Measurements from ENCODE around the gene EFCAB11. TPM values are rescaled to one million over a fixed set of nuclear protein-coding genes. Genes with fewer than 3 reads are reported as not detected.

Gene EFCAB11
- total and polyA plus RNA-seq, 2 experiments from 2014 or later, result 7.2 to 10.8 TPM

- H3K9me3 ChIP-seq (ENCODE audit: low read depth), result no peaks in the 10 kb centered on the region
- no peaks in the 10 kb centered on the region for H3K4me1 ChIP-seq (ENCODE audit: insufficient read depth)
- H3K27me3 ChIP-seq, result no peaks in the 10 kb centered on the region
- peak overlapping the region; percentile 60 for H3K4me2 ChIP-seq
- no peak overlapping the region for H3K4me3 ChIP-seq
- H4K20me1 ChIP-seq (ENCODE audit: insufficient read depth, poor library complexity, severe bottlenecking), result no peaks in the 10 kb centered on the region
- TF ChIP-seq CTCF (IDR thresholded peaks at IDR 0.05; ENCODE audit: poor library complexity) (no peak), EZH2phosphoT487 (IDR thresholded peaks at IDR 0.05; ENCODE audit: low read depth, severe bottlenecking, unreplicated experiment) (no peak), EZH2 (IDR thresholded peaks at IDR 0.05; ENCODE audit: borderline replicate concordance) (no peak)
- 83% methylated on average over 7 of the region's 7 CpGs for WGBS (ENCODE audit: low lambda C conversion rate, missing lambda C conversion rate)
- H3K27ac ChIP-seq, result no peak overlapping the region
- DNase-seq (ENCODE audit: low spot score), result no peak
- H3K79me2 ChIP-seq, result no peaks in the 10 kb centered on the region
- H3K9me2 ChIP-seq (replicated peaks; ENCODE audit: insufficient read depth), result no peaks in the 10 kb centered on the region
- no peaks in the 10 kb centered on the region for H3K36me3 ChIP-seq (replicated peaks; ENCODE audit: insufficient read depth, low read depth)
- no peak overlapping the region for H2AFZ ChIP-seq
Observed at GRCh38 chr14:89773151-89773550, 181.4 kb downstream of the EFCAB11 start.

- Histone ChIP-seq H3K9me3 (ENCODE audit: low read depth) (no peaks in the 10 kb centered on the region), H3K4me3 (no peak overlapping the region), H3K4me2 (no peak overlapping the region), H3K4me1 (ENCODE audit: insufficient read depth) (no peaks in the 10 kb centered on the region), H3K79me2 (no peaks in the 10 kb centered on the region), H3K27me3 (no peaks in the 10 kb centered on the region), H3K9me2 (replicated peaks; ENCODE audit: insufficient read depth) (no peaks in the 10 kb centered on the region), H4K20me1 (ENCODE audit: insufficient read depth, poor library complexity, severe bottlenecking) (no peaks in the 10 kb centered on the region), H3K36me3 (replicated peaks; ENCODE audit: insufficient read depth, low read depth) (no peaks in the 10 kb centered on the region), H3K27ac (no peak overlapping the region), H2AFZ (no peak overlapping the region)
- no peak for DNase-seq (ENCODE audit: low spot score)
- WGBS (ENCODE audit: low lambda C conversion rate, missing lambda C conversion rate), result 64% methylated on average over 3 of the region's 3 CpGs
- TF ChIP-seq CTCF (IDR thresholded peaks at IDR 0.05; ENCODE audit: poor library complexity), result no peak
- TF ChIP-seq EZH2 (IDR thresholded peaks at IDR 0.05; ENCODE audit: borderline replicate concordance), result no peak
- no peak for TF ChIP-seq EZH2phosphoT487 (IDR thresholded peaks at IDR 0.05; ENCODE audit: low read depth, severe bottlenecking, unreplicated experiment)
Observed at GRCh38 chr14:89771251-89771650, 183.3 kb downstream of the EFCAB11 start.

GRCh38 chr14:89767861-89768268 is 186.7 kb downstream of the EFCAB11 start:
- H3K36me3 ChIP-seq (replicated peaks; ENCODE audit: insufficient read depth, low read depth), result no peaks in the 10 kb centered on the region
- H3K9me3 ChIP-seq (ENCODE audit: low read depth), result no peaks in the 10 kb centered on the region
- no peak overlapping the region for H3K4me2 ChIP-seq
- peak; percentile 34 for DNase-seq (ENCODE audit: low spot score)
- H3K27me3 ChIP-seq, result no peaks in the 10 kb centered on the region
- H3K4me3 ChIP-seq, result no peak overlapping the region
- no peak overlapping the region for H3K27ac ChIP-seq
- H2AFZ ChIP-seq, result no peak overlapping the region
- no peaks in the 10 kb centered on the region for H3K4me1 ChIP-seq (ENCODE audit: insufficient read depth)
- H3K79me2 ChIP-seq, result no peaks in the 10 kb centered on the region
- TF ChIP-seq EZH2 (IDR thresholded peaks at IDR 0.05; ENCODE audit: borderline replicate concordance) (no peak), CTCF (IDR thresholded peaks at IDR 0.05; ENCODE audit: poor library complexity) (peak; percentile 44)
- WGBS (ENCODE audit: low lambda C conversion rate, missing lambda C conversion rate), result 46% methylated on average over 4 of the region's 4 CpGs
- H3K9me2 ChIP-seq (replicated peaks; ENCODE audit: insufficient read depth), result no peaks in the 10 kb centered on the region
- H4K20me1 ChIP-seq (ENCODE audit: insufficient read depth, poor library complexity, severe bottlenecking), result no peaks in the 10 kb centered on the region

GRCh38 chr14:89767131-89767530 is 187.4 kb downstream of the EFCAB11 start:
- no peak overlapping the region for H3K4me2 ChIP-seq
- H3K9me2 ChIP-seq (replicated peaks; ENCODE audit: insufficient read depth), result no peaks in the 10 kb centered on the region
- H3K9me3 ChIP-seq (ENCODE audit: low read depth), result no peaks in the 10 kb centered on the region
- 69% methylated on average over 3 of the region's 3 CpGs for WGBS (ENCODE audit: low lambda C conversion rate, missing lambda C conversion rate)
- H3K27me3 ChIP-seq, result no peaks in the 10 kb centered on the region
- H3K4me3 ChIP-seq, result no peak overlapping the region
- no peak for DNase-seq (ENCODE audit: low spot score)
- H3K4me1 ChIP-seq (ENCODE audit: insufficient read depth), result no peaks in the 10 kb centered on the region
- H2AFZ ChIP-seq, result no peak overlapping the region
- no peaks in the 10 kb centered on the region for H3K79me2 ChIP-seq
- H3K36me3 ChIP-seq (replicated peaks; ENCODE audit: insufficient read depth, low read depth), result no peaks in the 10 kb centered on the region
- no peak overlapping the region for H3K27ac ChIP-seq
- no peaks in the 10 kb centered on the region for H4K20me1 ChIP-seq (ENCODE audit: insufficient read depth, poor library complexity, severe bottlenecking)
- no peak for TF ChIP-seq CTCF (IDR thresholded peaks at IDR 0.05; ENCODE audit: poor library complexity)
- TF ChIP-seq EZH2 (IDR thresholded peaks at IDR 0.05; ENCODE audit: borderline replicate concordance), result no peak

Measured in hepatocyte (in vitro differentiated cells).